Fibroblast of pulmonary artery (primary cell): ENCODE data around the gene PTPRN2.
A peak's percentile ranks its signal among the peaks of the same experiment; 100 is the strongest.
"Not testable (repeated sequence)": the region's sequence is repeated elsewhere in the genome, so short reads cannot be mapped to it uniquely, and the experiment has no call there.

Source experiments
- DNase-seq: peaks from one replicate; pipeline ENCODE4 v3.0.0-alpha.2; 2010; ENCODE audit warnings: low read depth
- H3K4me3 ChIP-seq: replicated peaks from 2 replicates; pipeline ENCODE4 v1.5.1; 2011; ENCODE audit warnings: low read depth, mild to moderate bottlenecking, control low read depth, low read length, moderate library complexity
- CTCF ChIP-seq: IDR thresholded peaks from 2 replicates; pipeline ENCODE4 v1.5.1; 2011; ENCODE audit warnings: mild to moderate bottlenecking, control low read depth, low read length, inconsistent platforms; ENCODE audit errors: missing control alignments

Gene PTPRN2

DNA sequence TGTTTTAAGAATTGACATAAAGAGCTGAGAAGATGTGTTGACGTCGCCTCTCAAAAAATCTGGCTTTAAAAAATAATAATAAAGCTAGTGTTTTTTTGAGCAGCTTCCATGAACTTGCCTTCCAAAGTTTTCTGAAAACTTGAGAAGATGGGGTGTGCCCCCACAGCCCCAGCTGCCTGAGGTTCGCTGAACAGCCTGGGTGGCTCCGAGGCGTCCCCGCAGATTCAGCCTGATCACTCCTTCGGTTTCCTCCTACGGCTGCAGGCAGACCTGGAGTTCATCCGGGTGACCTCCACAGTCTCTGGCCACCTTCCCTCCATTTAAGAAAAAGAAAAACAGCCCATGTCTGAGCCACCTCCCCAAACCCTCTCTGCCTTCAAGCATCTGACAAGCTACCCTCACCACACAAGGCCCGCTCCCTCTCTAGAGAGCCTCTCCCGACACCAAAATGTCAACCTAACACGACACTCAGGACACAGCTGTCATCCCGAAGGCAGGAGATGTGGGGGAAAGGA is 177.8 kb downstream of the PTPRN2 start:
- H3K4me3 ChIP-seq = no peak overlapping the region
- no peak for DNase-seq
- TF ChIP-seq CTCF = no peak

GRCh38 chr7:158409120-158409519 is 178.5 kb downstream of the PTPRN2 start:
- DNase-seq = no peak
- no peak overlapping the region for H3K4me3 ChIP-seq
- TF ChIP-seq CTCF = no peak

DNA sequence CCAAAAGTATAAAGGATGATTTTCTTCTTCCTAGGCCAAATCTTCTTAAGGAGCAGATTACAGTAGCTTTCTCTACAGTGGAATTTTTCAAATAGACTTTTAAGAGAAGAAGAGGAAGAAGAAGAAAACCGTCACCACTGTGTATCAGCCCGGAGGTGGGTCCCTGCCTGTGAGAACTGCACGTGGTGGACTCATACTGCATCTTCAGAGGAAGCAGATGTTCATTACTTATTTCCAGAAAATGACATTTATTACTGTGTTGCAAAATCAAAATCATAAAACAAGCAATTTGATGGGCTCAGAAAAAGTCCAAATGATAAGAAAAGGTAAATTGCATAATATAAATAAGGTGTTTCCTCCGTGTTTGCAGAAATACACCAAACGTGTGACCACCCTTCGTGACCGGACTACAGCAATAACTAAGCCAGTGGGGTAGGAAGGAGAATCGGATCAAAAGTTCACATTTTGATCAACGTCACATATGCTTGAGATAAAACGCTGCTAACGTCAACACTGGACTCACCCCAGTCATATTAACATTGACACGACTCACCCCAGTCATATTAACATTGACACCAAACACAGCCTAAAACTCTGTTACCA is 179.2 kb downstream of the PTPRN2 start:
- no peak overlapping the region for H3K4me3 ChIP-seq
- no peak for TF ChIP-seq CTCF
- no peak for DNase-seq

DNA sequence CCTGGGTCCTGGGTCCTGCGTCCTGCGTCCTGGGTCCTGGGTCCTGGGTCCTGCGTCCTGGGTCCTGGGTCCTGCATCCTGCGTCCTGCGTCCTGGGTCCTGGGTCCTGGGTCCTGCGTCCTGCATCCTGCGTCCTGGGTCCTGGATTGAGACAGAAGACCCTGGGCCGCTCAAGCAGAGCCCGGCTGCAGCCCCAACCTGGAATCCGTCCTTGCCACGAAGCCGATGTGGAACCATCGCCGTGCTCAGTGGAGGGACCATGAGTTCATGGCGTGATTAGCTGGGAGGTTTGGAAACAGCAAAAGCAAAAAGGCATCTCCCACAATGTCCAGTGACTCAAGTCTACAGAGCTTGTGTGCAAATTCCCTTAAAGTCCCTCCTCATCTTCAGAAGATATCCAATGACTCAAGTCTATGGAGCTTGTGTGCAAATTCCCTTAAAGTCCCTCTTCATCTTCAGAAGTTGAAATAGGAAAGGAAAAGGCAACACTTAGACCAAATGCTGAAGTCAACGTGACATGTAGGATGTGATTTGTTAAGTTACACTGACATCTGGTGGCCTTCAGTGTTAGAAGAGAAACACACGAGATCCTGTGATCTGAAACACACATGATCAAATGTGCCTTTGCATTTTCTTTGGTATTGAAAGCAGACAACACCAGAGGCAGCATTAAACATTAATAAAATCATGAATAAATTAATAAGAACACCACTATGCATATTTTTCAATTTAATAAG is 179.9 kb downstream of the PTPRN2 start:
- H3K4me3 ChIP-seq = no peak overlapping the region
- peak; percentile 38 for DNase-seq
- TF ChIP-seq CTCF = peak; percentile 14

DNA sequence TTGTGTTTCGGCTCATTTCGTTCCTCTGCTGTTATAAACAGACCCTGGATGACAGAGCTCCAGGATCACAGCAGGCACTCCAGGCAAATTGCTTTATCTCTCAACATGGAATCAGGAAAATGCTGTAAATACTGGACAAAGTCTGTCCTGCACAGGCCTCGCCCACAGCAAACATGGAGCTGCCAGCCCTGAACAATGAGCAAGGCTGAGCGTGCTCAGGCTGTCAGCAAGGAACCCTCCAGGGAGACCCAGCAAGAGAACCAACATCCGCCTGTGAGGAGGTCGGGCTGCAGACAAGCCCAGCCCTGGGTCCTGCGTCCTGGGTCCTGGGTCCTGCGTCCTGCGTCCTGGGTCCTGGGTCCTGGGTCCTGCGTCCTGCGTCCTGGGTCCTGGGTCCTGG is 180.8 kb downstream of the PTPRN2 start:
- H3K4me3 ChIP-seq = no peak overlapping the region
- DNase-seq = no peak
- no peak for TF ChIP-seq CTCF

DNA sequence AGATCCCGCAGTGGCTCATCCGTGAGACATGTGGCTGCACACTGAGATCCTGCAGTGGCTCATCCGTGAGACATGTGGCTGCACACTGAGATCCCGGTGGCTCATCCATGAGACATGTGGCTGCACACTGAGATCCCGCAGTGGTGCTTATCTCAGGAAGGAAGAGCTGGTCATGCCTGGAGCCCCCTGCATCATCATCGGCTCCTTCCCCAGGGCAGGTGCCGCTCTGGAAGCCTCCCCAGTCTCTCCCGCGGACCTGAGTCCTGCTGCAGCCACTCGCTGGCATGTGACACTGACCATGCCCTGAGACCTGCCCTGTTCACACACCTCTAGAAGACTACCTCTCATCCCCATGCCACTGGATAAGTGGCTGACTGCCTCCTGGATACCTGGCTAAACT is 181.3 kb downstream of the PTPRN2 start:
- no peak for TF ChIP-seq CTCF
- no peak for DNase-seq
- H3K4me3 ChIP-seq = no peak overlapping the region

DNA sequence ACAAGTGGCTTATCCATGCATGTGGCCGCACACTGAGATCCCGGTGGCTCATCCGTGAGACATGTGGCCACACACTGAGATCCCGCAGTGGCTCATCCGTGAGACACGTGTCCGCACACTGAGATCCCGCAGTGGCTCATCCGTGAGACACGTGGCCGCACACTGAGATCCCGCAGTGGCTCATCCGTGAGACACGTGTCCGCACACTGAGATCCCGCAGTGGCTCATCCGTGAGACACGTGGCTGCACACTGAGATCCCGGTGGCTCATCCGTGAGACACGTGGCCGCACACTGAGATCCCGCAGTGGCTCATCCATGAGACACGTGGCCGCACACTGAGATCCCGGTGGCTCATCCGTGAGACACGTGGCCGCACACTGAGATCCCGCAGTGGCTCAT is 181.9 kb downstream of the PTPRN2 start:
- H3K4me3 ChIP-seq, DNase-seq: not testable (repeated sequence)
